OCI-LY3 (cell line): Measurements from ENCODE around the gene AMDHD2.

Experiments used
- H2AFZ ChIP-seq: fragments of 200-600, 300-600 bp; shearing (Covaris generic); 2 replicates; pipeline ENCODE4 v1.6.0; 2014; ENCODE audit warnings: antibody characterized with exemption, low read depth, low read length
- H3K27ac ChIP-seq: fragments of 200-600, 300-600 bp; sonication (generic); 2 replicates; pipeline ENCODE4 v1.5.1; 2014; ENCODE audit warnings: mild to moderate bottlenecking, low read length, moderate library complexity, mixed read lengths
- H3K27me3 ChIP-seq: fragments of 200-600, 300-600 bp; sonication (generic); 2 replicates; pipeline ENCODE4 v1.6.1; 2014; ENCODE audit warnings: low read depth, low read length, mixed read lengths
- H3K36me3 ChIP-seq: fragments of 200-600, 300-600 bp; sonication (generic); replicated peaks from 2 replicates; pipeline ENCODE3; 2014; ENCODE audit warnings: low read depth, low read length, mixed read lengths
- H3K4me1 ChIP-seq: fragments of 300-600, 200-600 bp; sonication (generic); 2 replicates; pipeline ENCODE4 v1.6.1; 2014; ENCODE audit warnings: low read length, mixed read lengths
- H3K4me2 ChIP-seq: fragments of 200-600, 300-600 bp; sonication (generic); 2 replicates; pipeline ENCODE4 v1.6.1; 2014; ENCODE audit warnings: low read length, mixed read lengths
- H3K4me3 ChIP-seq: fragments of 300-600, 200-600 bp; sonication (generic); 2 replicates; pipeline ENCODE4 v1.5.1; 2014; ENCODE audit warnings: antibody characterized with exemption, mild to moderate bottlenecking, low read length, moderate library complexity
- H3K79me2 ChIP-seq: fragments of 300-600, 200-600 bp; shearing (Covaris generic); 2 replicates; pipeline ENCODE4 v1.6.1; 2014; ENCODE audit warnings: mild to moderate bottlenecking, low read length, mixed read lengths
- H3K9ac ChIP-seq: fragments of 300-600, 200-600 bp; shearing (Covaris generic); 2 replicates; pipeline ENCODE4 v1.6.0; 2014; ENCODE audit warnings: mild to moderate bottlenecking, low read length, moderate library complexity
- H3K9me3 ChIP-seq: fragments of 200-600, 300-600 bp; shearing (Covaris generic); 2 replicates; pipeline ENCODE4 v1.6.1; 2014; ENCODE audit warnings: low read length, mixed read lengths; ENCODE audit not compliant: insufficient read depth
- H4K20me1 ChIP-seq: fragments of 200-600, 300-600 bp; sonication (generic); 2 replicates; pipeline ENCODE4 v1.6.1; 2016; ENCODE audit warnings: low read length, mixed read lengths; ENCODE audit not compliant: insufficient read depth
- EZH2phosphoT487 ChIP-seq: fragments of 200-600 bp; shearing (Covaris generic); IDR thresholded peaks from 2 replicates; pipeline ENCODE4 v1.6.1; 2018; ENCODE audit warnings: antibody characterized with exemption, mixed run types, low read depth
- TF ChIP-seq, protein P1 (sequence below): fragments of 200-600, 300-600 bp; sonication (generic); IDR thresholded peaks from 2 replicates; pipeline ENCODE4 v1.5.1; 2014; ENCODE audit warnings: antibody characterized with exemption, low read length, low read depth

The AMDHD2 gene

GRCh38 chr16:2514333-2515179, 5.6 kb upstream of the AMDHD2 start:
- Histone ChIP-seq H3K79me2 (peaks cover 60% of the 10 kb centered on the region), H3K9ac (peak overlapping the region; percentile 97), H3K27me3 (no peaks in the 10 kb centered on the region), H3K27ac (peak overlapping the region; percentile 67), H3K9me3 (no peaks in the 10 kb centered on the region), H3K4me1 (peaks cover 54% of the 10 kb centered on the region), H3K4me2 (peak overlapping the region; percentile 100), H3K36me3 (peaks cover 5% of the 10 kb centered on the region), H4K20me1 (peaks cover 52% of the 10 kb centered on the region), H3K4me3 (peak overlapping the region; percentile 100), H2AFZ (no peak overlapping the region)
- no peak for TF ChIP-seq EZH2phosphoT487
- TF ChIP-seq, protein P1, sequence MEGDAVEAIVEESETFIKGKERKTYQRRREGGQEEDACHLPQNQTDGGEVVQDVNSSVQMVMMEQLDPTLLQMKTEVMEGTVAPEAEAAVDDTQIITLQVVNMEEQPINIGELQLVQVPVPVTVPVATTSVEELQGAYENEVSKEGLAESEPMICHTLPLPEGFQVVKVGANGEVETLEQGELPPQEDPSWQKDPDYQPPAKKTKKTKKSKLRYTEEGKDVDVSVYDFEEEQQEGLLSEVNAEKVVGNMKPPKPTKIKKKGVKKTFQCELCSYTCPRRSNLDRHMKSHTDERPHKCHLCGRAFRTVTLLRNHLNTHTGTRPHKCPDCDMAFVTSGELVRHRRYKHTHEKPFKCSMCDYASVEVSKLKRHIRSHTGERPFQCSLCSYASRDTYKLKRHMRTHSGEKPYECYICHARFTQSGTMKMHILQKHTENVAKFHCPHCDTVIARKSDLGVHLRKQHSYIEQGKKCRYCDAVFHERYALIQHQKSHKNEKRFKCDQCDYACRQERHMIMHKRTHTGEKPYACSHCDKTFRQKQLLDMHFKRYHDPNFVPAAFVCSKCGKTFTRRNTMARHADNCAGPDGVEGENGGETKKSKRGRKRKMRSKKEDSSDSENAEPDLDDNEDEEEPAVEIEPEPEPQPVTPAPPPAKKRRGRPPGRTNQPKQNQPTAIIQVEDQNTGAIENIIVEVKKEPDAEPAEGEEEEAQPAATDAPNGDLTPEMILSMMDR = no peak

- peaks cover 63% of the 10 kb centered on the region for H3K79me2 ChIP-seq
- H3K4me1 ChIP-seq = peaks cover 49% of the 10 kb centered on the region
- H3K27me3 ChIP-seq = no peaks in the 10 kb centered on the region
- peak overlapping the region; percentile 53 for H3K27ac ChIP-seq
- peaks cover 5% of the 10 kb centered on the region for H3K36me3 ChIP-seq
- no peak overlapping the region for H2AFZ ChIP-seq
- no peak for TF ChIP-seq EZH2phosphoT487
- TF ChIP-seq, protein P1 = no peak
- H3K9ac ChIP-seq = peak overlapping the region; percentile 97
- H3K4me2 ChIP-seq = peak overlapping the region; percentile 100
- peak overlapping the region; percentile 100 for H3K4me3 ChIP-seq
- H3K9me3 ChIP-seq = no peaks in the 10 kb centered on the region
- peaks cover 56% of the 10 kb centered on the region for H4K20me1 ChIP-seq
These were observed 4.9 kb upstream of the AMDHD2 start for GRCh38 chr16:2515180-2515851.

DNA sequence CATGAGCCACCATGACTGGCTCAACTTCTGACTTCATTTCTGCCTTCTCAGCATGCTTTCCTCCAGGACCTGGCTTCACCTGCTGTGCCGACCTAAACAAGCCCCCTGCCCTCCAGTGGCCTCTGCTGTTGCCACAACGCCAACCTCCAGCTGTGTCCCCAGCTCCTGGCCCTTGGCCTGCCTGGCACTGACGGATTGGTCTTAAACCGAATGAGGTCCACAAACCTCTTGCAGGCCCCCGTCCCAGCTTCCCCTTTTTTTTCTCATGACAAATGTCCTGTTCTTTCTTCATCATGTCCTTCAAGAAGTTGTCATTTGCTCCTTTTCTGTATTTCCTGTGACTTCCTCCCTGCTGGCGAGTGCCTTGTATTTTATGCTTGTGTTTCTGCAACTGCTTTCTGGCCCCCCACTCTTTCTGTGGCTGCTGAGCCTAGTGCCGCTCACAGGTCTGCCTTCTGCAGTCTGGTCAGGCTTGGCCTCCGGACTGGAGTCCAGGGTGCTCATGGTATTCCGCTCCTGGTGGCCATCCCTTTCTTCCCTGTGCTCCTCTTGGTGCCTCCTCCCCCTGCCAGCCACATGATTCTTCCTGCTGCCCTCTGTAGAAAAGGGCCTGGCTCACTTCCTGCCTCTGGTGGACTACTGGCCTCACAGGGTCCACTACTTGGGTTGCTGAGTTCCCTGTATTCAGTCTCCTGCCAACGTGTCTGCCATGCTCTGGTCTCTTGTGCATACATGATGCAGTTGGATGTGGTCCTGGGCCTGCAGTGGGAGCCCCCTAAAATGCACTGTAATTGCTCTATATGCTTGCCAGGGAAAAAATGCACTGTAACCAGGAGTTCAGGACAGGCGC, 3.6 kb upstream of the AMDHD2 start:
- no peak overlapping the region for H3K27ac ChIP-seq

More for the DNA sequence above, 3.6 kb upstream of the AMDHD2 start:
- Histone ChIP-seq H3K4me2 (0 out of 2 replicates have a peak overlapping the region, but pooled peaks have one; percentile 3), H3K4me1 (peaks cover 44% of the 10 kb centered on the region), H3K27me3 (no peaks in the 10 kb centered on the region), H3K4me3 (no peak overlapping the region), H2AFZ (no peak overlapping the region), H3K9ac (no peak overlapping the region; the same call in 1 of the 2 replicates), H3K36me3 (peaks cover 5% of the 10 kb centered on the region), H3K9me3 (no peaks in the 10 kb centered on the region), H3K79me2 (peaks cover 72% of the 10 kb centered on the region), H4K20me1 (peaks cover 56% of the 10 kb centered on the region)
- TF ChIP-seq, protein P1 = no peak
- TF ChIP-seq EZH2phosphoT487 = no peak
